G401 (cell line): Measurements from ENCODE around the gene CHRNA1. TPM values are rescaled to one million over a fixed set of nuclear protein-coding genes. Genes with fewer than 3 reads are reported as not detected.

Experiments
- DNase-seq: peaks from one replicate; pipeline ENCODE4 v3.0.0-alpha.2; 2015; ENCODE audit warnings: low spot score
- in situ Hi-C: cut with HindIII; loops from 2 replicates; pipeline ENCODE4 v1.10.0; 2016; ENCODE audit warnings: low sequenced_read_pairs, mixed read lengths
- total RNA-seq: library from RNA; depleted of rRNA; stranded (reverse); fragments of >200 nt; shearing (Covaris generic); gene quantifications from 2 replicates; pipeline ENCODE4 v1.2.3, GENCODE V29; 2014

CHRNA1 gene
- total RNA-seq, 1 experiment from 2014 or later, result not detected

DNA sequence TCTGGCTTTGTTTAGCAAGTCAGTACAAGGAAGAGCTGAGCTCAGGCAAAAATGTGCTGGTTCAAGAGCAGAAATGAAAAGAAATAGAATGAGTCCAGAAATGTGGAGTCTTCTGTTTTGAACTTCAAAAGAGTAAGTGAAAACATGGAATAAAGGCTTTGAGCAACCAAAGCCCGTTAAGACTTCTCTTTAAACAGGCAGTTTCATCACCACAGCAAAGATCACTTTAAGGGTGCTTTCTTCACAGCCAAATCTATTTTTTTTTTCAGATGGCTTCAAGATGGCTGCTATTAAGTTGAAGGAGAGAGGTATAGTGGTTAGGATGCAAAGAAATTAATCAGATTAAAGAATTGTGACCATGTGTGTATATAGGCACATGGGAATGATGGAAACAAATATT is 2.0 kb upstream of the CHRNA1 start:
- DNase-seq, result no peak
- in situ Hi-C loops, result no loop called here

DNA sequence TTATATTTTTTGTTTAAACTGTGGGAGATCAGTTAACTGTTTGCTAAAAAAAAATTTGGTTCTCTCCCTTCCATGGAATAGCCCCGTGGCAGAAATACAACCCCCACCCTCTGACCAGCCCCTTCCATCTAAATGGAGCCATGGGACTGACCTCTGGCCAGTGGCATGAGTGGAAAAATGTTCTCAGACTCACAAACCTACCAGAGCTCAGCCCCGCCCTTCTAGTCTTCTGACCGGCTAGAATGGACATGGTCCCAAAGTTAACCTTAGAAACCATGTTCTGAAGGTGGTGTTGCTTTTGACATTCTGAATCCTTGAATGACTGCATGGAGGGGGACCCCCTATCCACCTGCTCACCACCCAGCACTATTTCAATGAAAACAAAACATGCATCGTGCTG is 1.3 kb upstream of the CHRNA1 start:
- DNase-seq, result no peak
- in situ Hi-C loops, result no loop called here

DNA sequence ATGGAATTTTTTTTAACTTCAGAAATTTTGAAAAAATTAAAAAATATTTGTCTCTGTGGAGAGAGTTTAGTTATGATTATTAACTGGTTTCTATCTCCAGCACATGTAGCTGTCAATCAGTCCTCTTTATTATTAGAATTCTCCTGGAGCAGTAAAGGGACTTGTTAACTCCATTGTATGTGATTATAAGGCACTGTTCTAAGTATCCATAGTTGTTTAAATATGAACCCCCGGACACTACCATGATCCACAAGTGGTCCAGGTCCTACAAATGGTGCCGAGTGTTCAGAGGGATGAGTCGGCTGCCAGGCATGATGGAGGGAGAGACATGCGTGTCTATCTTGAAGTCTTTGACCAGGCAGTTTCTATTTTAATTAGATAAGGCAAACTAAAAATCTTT is 492 bp downstream of the CHRNA1 start:
- DNase-seq, result no peak
- in situ Hi-C loops, result no loop called here

DNA sequence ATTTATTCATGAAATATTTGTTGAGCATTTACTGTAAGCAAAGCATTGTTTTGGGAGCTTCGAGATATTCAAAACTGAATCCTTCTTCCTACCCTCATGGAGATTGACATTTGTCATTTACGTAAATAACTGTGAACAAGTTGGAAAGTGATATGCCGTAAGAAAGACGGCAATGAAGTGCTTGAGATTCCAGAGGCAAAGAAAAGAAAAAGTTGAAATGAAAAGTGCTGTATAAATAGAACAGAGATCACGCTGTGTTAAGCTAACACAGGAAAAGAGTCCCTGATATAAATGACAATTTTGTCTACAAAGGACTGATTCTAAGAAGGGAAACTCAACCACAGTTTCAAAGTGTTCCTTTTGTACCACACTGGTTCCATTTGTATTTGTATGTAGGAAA is 1.8 kb downstream of the CHRNA1 start:
- in situ Hi-C loops, result no loop called here
- no peak for DNase-seq

DNA sequence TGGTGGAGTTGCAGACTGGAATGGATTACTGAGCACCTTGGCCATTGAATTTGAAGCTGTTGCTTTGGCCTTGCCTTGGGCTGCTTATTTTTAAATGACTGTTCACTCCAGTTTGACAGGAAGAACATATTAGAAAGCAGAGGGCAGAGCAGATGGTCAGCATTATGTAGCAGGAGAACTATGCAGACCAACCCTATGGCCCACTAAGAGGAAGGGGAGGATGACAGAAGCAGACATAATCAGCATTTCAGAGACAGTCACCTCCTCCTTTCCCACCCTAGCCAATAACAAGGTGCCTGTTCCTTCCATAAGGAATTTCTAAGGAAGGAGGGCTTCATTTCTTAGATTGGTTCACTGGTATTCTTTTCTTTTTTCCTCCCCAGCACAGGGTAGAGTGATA is 2.4 kb downstream of the CHRNA1 start:
- in situ Hi-C loops, result no loop called here
- DNase-seq, result peak; percentile 28

DNA sequence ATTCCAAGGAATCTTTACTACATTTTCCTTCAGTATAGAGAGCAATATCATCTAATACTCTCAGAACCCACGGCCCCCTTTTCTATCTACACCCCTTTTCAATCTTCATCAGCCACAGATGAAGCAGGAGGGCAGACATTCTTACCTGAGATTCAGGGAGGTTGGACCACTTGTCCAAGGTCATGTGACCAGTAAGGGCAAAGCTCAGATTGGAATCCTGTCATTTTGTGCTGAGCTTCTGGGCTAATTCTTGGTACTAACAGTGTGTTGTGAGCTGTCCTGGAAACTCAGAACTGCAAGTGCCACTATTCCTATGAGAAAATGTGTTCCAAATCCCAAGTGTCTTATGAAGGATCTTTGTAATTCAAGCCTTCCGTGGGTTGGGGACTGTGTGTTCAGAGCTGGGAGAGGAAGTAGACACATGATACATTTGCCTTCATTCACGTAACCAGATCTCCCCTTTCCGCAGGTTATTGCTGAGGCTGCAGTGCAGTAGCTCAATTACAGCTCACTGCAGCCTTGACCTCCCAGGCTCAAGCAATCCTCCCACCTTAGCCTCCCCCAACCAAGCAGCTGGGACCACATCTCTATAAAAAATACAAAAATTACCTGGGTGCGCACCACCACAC is 3.3 kb downstream of the CHRNA1 start:
- in situ Hi-C loops, result no loop called here
- DNase-seq, result no peak

DNA sequence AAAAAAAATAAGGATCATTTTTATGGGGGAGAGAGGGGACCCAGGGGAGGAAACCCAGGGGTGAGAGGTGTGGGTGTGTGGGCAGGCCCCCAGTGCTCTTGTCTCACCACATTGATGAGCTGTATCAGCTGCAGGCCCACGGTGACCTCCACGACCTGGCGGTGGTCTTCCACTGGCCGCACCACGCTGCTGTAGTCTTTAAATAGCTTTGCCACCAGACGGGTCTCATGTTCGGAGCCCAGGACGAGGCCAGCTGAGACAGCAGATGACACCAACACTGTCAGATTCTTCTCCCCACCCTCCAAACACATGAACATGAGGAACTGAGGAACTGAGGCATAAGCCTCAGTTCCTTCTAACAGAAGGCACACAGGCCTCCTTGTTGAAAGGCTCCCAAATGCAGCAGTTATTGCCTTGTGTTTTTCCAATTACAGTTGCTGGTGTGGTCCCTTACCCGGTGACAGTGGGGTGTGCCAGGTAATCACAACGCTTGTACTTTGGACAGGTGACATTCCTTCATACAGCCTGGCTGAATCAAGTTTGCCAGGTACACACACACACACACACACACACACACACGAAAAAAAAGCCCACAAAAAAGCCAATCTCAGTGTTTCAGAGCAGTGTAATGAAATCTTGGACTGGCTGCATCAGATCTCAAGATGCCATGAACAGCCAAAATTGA is 4.7 kb downstream of the CHRNA1 start:
- no peak for DNase-seq
- in situ Hi-C loops, result no loop called here

DNA sequence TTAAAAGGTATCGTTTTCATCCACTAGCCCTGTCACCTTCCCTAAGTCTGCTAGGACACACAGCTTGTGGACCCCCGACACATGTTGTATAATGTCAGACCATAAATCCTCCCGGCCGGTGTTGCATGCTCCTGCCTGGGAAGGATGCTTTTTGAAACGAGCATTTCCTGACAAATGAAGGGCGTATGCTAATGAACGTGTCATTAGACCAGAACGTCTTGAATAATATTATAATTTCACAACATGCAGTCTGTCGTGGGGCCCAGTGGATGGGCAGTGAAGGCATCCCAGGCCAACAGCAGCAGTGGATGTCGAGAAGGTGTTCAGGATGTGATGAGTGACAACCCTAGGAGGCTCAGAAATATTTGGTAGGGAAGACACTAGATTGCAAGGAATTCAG is 7.5 kb downstream of the CHRNA1 start:
- no peak for DNase-seq
- in situ Hi-C loops, result no loop called here

DNA sequence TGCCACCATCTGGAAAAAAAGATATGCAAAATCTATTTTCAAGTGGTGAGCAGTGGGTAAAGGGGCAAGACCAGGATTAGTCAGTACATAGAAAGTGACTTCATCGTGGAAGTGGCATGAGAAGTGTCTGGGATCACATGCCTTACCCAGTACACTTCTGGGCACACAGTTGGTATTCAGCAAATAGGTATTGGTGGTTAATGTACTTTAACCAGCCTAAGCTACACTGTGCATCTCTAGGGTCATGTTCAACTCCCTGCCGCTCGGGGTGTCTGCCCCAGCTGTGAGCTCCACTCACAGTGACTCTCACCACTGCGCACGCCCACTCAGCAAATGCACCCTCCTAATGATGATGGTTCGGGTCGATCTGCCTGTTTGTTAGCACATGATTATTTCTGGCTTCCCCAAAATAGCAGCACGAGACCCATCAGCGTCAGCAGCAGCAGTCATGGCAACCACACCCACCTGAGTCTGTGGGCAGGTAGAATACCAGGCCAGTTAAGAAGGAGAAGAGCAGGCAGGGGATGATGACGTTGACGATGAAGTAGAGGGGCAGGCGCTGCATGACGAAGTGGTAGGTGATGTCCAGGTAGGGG is 11.1 kb downstream of the CHRNA1 start:
- in situ Hi-C loops, result no loop called here

DNA sequence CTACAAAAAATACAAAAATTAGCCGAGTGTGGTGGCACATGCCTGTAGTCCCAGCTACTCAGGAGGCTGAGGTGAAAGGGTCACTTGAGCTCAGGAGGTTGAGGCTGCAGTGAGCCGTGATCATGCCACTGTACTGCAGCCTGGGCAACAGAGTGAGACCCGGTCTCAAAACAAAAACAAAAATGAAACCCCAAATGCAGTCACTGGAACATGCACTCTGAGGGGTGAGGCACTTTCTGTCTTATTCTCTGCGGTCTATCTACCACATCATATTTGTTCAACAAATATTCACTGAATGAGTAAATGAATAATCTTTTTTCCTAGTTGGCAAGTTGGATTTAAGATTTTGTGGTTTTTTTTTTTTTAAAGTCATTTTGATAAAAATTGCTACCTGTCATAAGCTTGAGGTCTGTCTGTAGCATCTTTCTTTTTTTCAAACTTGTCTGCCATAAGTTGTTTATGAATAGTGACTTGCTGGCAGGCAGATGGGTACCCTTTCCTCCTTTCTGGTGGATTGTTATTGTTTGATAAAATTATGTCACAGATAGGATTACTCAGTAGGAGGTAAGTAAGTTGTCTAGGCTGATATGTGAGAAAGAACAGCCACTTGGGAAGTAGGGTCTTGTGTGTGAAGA is 11.8 kb downstream of the CHRNA1 start:
- in situ Hi-C loops, result no loop called here
- DNase-seq, result no peak

More for the DNA sequence above, 11.1 kb downstream of the CHRNA1 start:
- DNase-seq, result no peak

DNA sequence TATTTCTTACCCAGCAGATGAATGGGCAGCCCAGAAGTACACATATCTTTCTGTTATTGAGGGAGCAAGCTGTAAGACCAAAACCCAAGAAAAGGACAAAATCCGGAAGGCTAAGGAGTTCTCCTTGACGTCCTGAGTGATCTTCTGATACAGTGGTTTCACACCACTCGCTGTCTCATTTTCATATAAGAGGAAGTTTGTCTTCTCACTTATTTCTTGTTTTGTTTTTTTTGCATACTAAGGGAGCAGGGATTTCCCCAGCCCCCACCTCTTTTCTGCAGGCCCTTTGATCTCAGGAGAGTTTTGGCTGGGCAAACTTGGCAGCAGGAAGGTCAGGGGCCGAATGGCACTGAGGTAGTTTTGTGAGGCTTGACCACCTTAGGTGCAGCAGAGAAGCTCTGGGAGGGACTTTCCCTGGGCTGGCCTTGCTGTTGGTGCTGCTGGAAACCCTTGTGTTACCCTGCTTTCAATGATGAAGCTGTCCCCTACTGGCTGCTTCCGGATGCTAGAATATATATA is 13.3 kb downstream of the CHRNA1 start:
- DNase-seq, result no peak
- in situ Hi-C loops, result no loop called here

DNA sequence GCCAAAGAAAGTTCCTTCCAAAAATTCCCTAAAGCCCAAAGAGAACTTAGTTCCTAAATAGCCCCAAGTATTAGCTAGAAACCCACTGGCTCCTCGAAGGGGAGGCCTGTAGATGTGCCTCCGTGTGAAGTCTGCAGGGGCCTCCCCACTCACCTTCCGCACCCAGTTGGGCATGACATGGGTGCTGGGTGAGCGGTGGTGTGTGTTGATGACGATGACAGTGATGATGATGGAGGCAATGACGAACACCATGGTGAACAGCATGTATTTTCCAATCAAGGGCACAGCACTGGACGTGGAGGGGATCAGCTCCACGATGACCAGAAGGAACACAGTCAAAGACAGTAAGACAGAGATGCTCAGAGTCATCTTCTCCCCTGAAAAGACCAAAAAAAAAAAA is 14.5 kb downstream of the CHRNA1 start:
- no peak for DNase-seq
- in situ Hi-C loops, result no loop called here

DNA sequence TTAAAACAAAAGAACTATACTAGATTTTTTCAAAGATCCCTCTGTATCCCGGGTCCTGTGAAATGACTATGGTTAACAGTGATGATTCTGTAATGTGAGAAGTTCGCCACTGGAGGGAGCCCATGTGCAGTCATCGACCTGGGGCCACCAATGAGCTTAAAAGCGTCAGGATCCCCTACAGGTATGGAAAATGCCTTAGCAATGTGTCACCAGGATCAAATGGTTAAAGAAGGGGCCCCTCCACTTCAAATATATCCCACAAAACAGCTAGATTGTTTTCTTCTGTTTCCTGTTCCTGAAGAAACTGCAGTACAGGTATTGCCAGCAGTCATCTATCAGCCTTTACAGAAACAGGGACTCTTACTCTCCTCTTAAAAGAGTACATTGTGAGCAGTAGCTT is 15.3 kb downstream of the CHRNA1 start:
- in situ Hi-C loops, result no loop called here

DNA sequence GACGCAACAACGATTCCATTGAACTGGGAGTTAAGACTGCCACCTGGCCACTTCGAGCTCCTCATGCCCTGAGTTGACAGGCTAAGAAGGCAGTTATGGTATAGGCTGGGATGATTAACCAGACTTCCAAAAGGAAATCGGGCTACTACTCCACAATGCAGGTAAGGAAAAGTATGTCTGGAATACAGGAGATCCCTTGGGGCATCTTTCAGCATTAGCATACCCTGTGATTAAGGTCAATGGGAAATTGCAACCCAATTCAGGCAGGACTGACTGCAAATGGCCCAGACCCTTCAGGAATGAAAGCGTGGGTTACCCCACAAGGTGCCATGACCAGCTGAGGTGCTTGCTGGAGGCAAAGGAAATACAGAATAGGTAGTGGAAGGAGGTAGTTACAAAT is 19.1 kb downstream of the CHRNA1 start:
- in situ Hi-C loops, result no loop called here
- DNase-seq, result no peak

More for the DNA sequence above, 15.3 kb downstream of the CHRNA1 start:
- peak; percentile 74 for DNase-seq

DNA sequence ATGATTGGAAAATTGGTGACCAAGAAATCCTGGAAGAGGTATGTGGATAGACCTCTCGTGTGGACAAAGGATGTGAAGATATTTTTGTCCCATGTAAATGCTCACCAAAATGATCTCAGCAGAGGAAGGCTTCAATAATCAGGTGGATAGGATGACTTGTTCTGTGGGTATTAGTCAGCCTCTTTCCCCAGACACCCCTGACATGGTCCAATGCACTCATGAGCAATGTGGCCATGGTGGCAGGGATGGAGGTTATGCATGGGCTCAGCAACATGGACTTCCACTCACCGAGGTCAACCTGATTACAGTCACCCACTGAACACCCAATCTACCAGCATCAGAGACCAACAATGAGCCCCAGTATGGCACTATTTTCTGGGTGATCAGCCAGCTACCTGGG is 20.2 kb downstream of the CHRNA1 start:
- no peak for DNase-seq
- in situ Hi-C loops, result no loop called here

DNA sequence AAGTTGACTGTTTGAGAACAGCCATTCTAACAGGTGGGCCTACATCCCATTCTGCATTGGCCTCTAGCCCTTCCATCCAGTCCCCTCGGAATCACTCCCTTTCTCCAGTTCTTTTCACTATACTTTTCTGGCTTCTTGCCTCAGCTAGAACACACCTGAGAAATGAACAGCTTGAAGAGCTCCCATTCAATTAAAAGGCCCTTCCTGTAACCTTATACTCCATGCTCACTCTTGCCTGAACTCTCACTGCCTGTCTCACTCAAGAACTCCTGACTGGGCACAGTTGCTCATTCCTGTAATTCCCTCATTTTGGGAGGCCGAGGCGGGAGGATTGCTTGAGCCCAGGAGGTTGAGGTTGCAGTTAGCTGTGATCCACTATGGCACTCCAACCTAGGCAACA is 23.6 kb downstream of the CHRNA1 start:
- no peak for DNase-seq
- in situ Hi-C loops, result no loop called here

DNA sequence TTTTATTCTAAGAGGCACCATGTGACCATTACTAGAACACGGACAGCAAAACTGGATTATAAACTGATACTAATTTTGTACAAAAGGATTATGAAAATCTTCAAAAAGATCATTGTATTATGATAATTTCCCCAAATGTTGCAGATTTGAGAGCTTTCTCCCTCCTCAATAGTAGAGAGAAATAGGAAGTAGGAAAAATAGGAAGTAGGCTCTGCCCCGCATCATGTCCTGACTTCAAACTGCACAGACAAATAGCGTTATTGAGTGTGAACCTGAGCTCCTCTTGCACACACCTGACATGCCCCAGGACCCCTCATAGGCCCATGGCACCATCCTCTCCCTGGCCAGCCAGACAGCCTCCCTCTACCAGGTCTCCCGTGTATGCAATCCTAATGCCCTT is 25.4 kb downstream of the CHRNA1 start:
- DNase-seq, result no peak
- in situ Hi-C loops, result no loop called here

DNA sequence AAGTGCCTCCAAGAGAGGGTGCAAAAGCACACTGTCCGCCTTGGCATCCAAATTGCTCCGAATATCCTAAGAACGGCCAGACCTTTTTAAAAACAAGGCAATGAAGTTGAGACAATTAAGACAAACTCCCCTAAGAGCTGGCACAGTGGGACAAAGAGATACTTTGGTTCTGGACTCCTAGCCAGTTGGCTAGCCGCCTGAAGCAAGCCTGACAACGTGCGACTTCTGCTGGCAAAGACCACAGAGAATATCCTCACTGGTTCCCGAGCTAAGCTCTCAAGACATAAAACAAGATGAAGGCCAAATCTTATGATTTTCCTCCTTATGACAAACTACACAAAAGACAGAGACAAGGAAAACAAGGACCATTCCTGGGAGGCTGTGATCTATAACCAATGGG is 32.7 kb downstream of the CHRNA1 start:
- in situ Hi-C loops, result no loop called here
- no peak for DNase-seq

DNA sequence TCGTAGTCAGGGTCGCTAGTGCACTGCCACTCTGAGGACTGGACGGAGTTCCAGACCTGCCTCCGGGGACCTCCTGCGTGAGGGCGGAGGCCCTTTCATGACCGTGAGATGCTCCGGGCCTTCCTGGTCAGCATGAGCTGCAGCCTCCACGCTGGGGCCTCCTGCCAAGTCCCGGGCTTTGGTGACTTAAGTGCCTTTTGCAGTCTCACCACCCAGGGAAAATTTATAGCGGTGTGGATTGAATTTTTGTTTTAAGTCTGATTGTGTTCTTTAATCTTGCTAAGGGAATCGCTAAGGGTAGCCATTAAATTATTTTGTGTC is 33.6 kb downstream of the CHRNA1 start:
- DNase-seq, result no peak

More for the DNA sequence above, 33.6 kb downstream of the CHRNA1 start:
- in situ Hi-C loops, result no loop called here
